A673 (cell line): ENCODE measurements around the gene SMIM36.

Experiments used
- CTCF ChIP-seq: fragments of 300-800, 200-600 bp; sonication (generic); conservative IDR thresholded peaks from 2 replicates; pipeline ENCODE4 v1.5.1; 2017; ENCODE audit warnings: low read depth, mild to moderate bottlenecking, antibody characterized with exemption, low read length, moderate library complexity, mixed read lengths
- EZH2 ChIP-seq: fragments of 200-600 bp; sonication (generic); IDR thresholded peaks from 2 replicates; pipeline ENCODE4 v1.6.1; 2017; ENCODE audit warnings: borderline replicate concordance, low read depth, mild to moderate bottlenecking, mixed read lengths, antibody characterized with exemption, low read length; ENCODE audit not compliant: poor library complexity, severe bottlenecking

DNA sequence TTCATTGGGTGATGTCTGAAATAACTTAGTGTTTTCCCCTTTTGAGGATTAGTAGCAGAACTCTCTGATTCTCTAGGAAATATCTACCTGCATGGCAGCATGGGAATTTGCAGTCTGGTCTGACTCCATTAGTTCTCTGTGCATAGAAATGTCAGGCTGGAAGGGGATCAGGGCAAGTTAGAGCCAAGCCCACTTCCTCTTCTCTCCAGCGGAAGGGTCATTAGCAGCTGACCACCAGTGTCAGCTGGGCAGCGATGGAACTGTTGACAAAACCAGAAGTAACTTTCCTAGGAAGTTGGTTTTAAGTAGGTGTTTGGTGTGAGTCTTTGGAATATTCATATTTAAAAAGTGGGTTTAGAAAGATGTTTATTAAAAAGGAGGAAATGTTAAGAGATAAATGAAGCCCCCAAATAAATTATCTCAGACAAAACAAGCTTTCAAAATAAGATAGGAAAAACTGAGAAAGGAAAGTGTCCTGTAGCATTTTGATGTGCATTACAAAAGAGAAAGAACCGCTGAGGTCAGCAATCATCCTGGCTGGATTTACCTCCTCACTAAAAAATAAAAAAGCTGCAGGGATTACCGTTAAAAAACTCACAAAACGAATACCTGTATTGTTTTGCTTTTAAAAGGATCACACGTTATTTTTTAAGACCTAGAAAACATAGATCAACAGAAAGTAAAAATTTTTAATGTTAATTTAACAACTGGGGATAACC, 57.3 kb downstream of the SMIM36 start:
- TF ChIP-seq CTCF (no peak), EZH2 (no peak)
